SH-SY5Y (cell line): ENCODE measurements around the gene PAX2.

Experiments used
- GATA2 ChIP-seq: IDR thresholded peaks from 2 replicates; pipeline ENCODE4 v1.6.1; 2011; ENCODE audit warnings: mild to moderate bottlenecking, low read depth, low read length
- GATA3 ChIP-seq: IDR thresholded peaks from 2 replicates; pipeline ENCODE4 v1.6.1; 2011; ENCODE audit warnings: low read depth, mild to moderate bottlenecking, low read length, moderate library complexity

The PAX2 gene

GRCh38 chr10:100816671-100817070, 71.3 kb downstream of the PAX2 start:
- no peak for TF ChIP-seq GATA3
- no peak for TF ChIP-seq GATA2

- TF ChIP-seq GATA2: no peak
These were observed 72.0 kb downstream of the PAX2 start for GRCh38 chr10:100817268-100817839.

GRCh38 chr10:100819424-100819823, 74.0 kb downstream of the PAX2 start:
- no peak for TF ChIP-seq GATA2
- no peak for TF ChIP-seq GATA3

GRCh38 chr10:100823194-100823593, 77.8 kb downstream of the PAX2 start:
- TF ChIP-seq GATA2 (no peak), GATA3 (no peak)

- TF ChIP-seq GATA3 (no peak), GATA2 (no peak)
These were observed 79.5 kb downstream of the PAX2 start for GRCh38 chr10:100824886-100825285.

GRCh38 chr10:100825325-100825875, 80.0 kb downstream of the PAX2 start:
- TF ChIP-seq GATA3 (no peak), GATA2 (no peak)

GRCh38 chr10:100826031-100826651, 80.8 kb downstream of the PAX2 start:
- no peak for TF ChIP-seq GATA2
- no peak for TF ChIP-seq GATA3

- TF ChIP-seq GATA2: no peak
- no peak for TF ChIP-seq GATA3
These were observed 81.2 kb downstream of the PAX2 start for GRCh38 chr10:100826661-100826982.

GRCh38 chr10:100826983-100827818, 81.8 kb downstream of the PAX2 start:
- TF ChIP-seq GATA3 (no peak), GATA2 (no peak)

- no peak for TF ChIP-seq GATA2
These were observed 82.7 kb downstream of the PAX2 start for GRCh38 chr10:100827819-100828737.

GRCh38 chr10:100828738-100829096, 83.3 kb downstream of the PAX2 start:
- TF ChIP-seq GATA3 (no peak), GATA2 (no peak)

GRCh38 chr10:100829097-100829870, 83.9 kb downstream of the PAX2 start:
- TF ChIP-seq GATA2 (no peak), GATA3 (no peak)
